Common myeloid progenitor, CD34-positive (primary cell): ENCODE data around the gene ENAM.

ENCODE experiments used
- CTCF ChIA-PET: fragments of 350-600 bp; sonication (Branson Sonifier 250); formaldehyde crosslinking; loops from one replicate; lab custom pipeline; 2021; ENCODE audit warnings: antibody characterized with exemption; lab: Charles Lee
- POLR2A ChIA-PET: fragments of 350-600 bp; sonication (Branson Sonifier 250); formaldehyde crosslinking; loops from one replicate; lab custom pipeline; 2021; ENCODE audit warnings: antibody characterized with exemption; lab: Charles Lee
- DNase-seq, 3 donors: peaks; one replicate each; pipeline versions ENCODE4 v3.0.0 to v3.0.0-alpha.2; 2013
- H3K27ac ChIP-seq, 2 experiments: 1 replicate in 1 of 2; 2 replicates in 1 of 2; pipeline ENCODE4 v1.7.0; 2013; ENCODE audit warnings: inconsistent platforms in 2 of 2, low read length in 2 of 2, mild to moderate bottlenecking in 2 of 2, low read depth in 1 of 2, moderate library complexity in 1 of 2; ENCODE audit not compliant: severe bottlenecking in 2 of 2, insufficient read depth in 1 of 2, poor library complexity in 1 of 2
- H3K27me3 ChIP-seq, 5 experiments: replicated peaks in 2 of 5; 1 replicate in 3 of 5; 2 replicates in 2 of 5; pipeline versions ENCODE4 v1.6.1 to v1.7.0; 2013; ENCODE audit warnings: low read length in 4 of 5, mild to moderate bottlenecking in 2 of 5, moderate library complexity in 2 of 5, inconsistent platforms in 1 of 5; ENCODE audit not compliant: insufficient read depth in 5 of 5, control insufficient read depth in 4 of 5
- H3K36me3 ChIP-seq, 4 experiments: 1 replicate in 2 of 4; 2 replicates in 2 of 4; pipeline versions ENCODE4 v1.6.1 to v1.7.0; 2013; ENCODE audit warnings: low read length in 3 of 4, control low read depth in 1 of 4, mild to moderate bottlenecking in 1 of 4; ENCODE audit not compliant: control insufficient read depth in 4 of 4, insufficient read depth in 4 of 4
- H3K4me1 ChIP-seq, 4 experiments: 1 replicate in 3 of 4; 2 replicates in 1 of 4; pipeline versions ENCODE4 v1.6.1 to v1.7.1; 2013; ENCODE audit warnings: low read length in 3 of 4, mild to moderate bottlenecking in 3 of 4, control low read depth in 1 of 4, inconsistent platforms in 1 of 4, moderate library complexity in 1 of 4; ENCODE audit not compliant: control insufficient read depth in 4 of 4, insufficient read depth in 4 of 4; ENCODE audit errors: control extremely low read depth in 1 of 4
- H3K4me3 ChIP-seq, 7 experiments: 1 replicate in 4 of 7; 2 replicates in 3 of 7; pipeline versions ENCODE4 v1.5.1 to v1.7.0; 2013; ENCODE audit warnings: mild to moderate bottlenecking in 7 of 7, low read length in 6 of 7, moderate library complexity in 6 of 7, inconsistent platforms in 2 of 7, low read depth in 2 of 7, control low read depth in 1 of 7; ENCODE audit not compliant: insufficient read depth in 4 of 7, control insufficient read depth in 1 of 7; ENCODE audit errors: extremely low read depth in 1 of 7
- H3K9me3 ChIP-seq, 5 experiments: 1 replicate in 4 of 5; 2 replicates in 1 of 5; pipeline versions ENCODE4 v1.6.1 to v1.7.1; 2013; ENCODE audit warnings: low read length in 4 of 5, mild to moderate bottlenecking in 2 of 5, inconsistent platforms in 1 of 5, low read depth in 1 of 5, moderate library complexity in 1 of 5; ENCODE audit not compliant: control insufficient read depth in 4 of 5, insufficient read depth in 2 of 5; ENCODE audit errors: control extremely low read depth in 1 of 5
- WGBS: methylation state at CpG from one replicate; pipeline ENCODE4 v1.1.5; 2013; ENCODE audit not compliant: insufficient coverage; 5-methylcytosine and 5-hydroxymethylcytosine counted together

Gene ENAM

GRCh38 chr4:70666369-70666768 lies 37.8 kb downstream of the ENAM start, which contains the start of gene JCHAIN:
JCHAIN (minus strand) TSS chr4:70666508; CDS start chr4:70666490, 18 bp downstream.
- H3K4me3 ChIP-seq = peak within 1 kb of the TSS in 2 of 7 experiments; percentile 16 to 58
- no peak within 1 kb of the TSS for H3K27ac ChIP-seq
- 100% methylated on average over 1 of the region's 1 CpG for WGBS
- H3K9me3 ChIP-seq = no peaks in the 10 kb centered on the region
- CTCF ChIA-PET = interaction anchor here (1.6 kb wide), 1 partner anchor 14 kb away, joined by 7 read pairs; no protein-coding TSS in a partner anchor
- no peaks in the 10 kb centered on the region for H3K27me3 ChIP-seq
- POLR2A ChIA-PET = no interaction called here
- H3K4me1 ChIP-seq = peaks cover 0 to 21% (median 2%) of the 10 kb centered on the region in 4 experiments
- H3K36me3 ChIP-seq = no peaks in the 10 kb centered on the region
- peak in 2 of 3 donors; percentile 52 to 70 for DNase-seq

GRCh38 chr4:70667740-70668535 lies 39.4 kb downstream of the ENAM start:
- peaks cover 0 to 26% (median 4%) of the 10 kb centered on the region in 4 experiments for H3K4me1 ChIP-seq
- no peaks in the 10 kb centered on the region for H3K36me3 ChIP-seq
- WGBS = 86% methylated on average over 2 of the region's 3 CpGs
- no peaks in the 10 kb centered on the region for H3K27me3 ChIP-seq
- POLR2A ChIA-PET = interaction anchor here (0.6 kb wide), 1 partner anchor 19 kb away, joined by 3 read pairs; no protein-coding TSS in a partner anchor
- H3K4me3 ChIP-seq = no peak overlapping the region
- no peaks in the 10 kb centered on the region for H3K9me3 ChIP-seq
- CTCF ChIA-PET = interaction anchor here (0.5 to 1.3 kb wide), 3 partner anchors 10 to 246 kb away, joined by 3 to 5 read pairs (median 3); no protein-coding TSS in a partner anchor
- no peak for DNase-seq
- no peak overlapping the region for H3K27ac ChIP-seq

GRCh38 chr4:70670332-70671014 lies 41.9 kb downstream of the ENAM start:
- ChIA-PET CTCF (interaction anchor here (1.2 kb wide), 1 partner anchor 15 kb away, joined by 3 read pairs; no protein-coding TSS in a partner anchor), POLR2A (no interaction called here)
- Histone ChIP-seq H3K4me3 (no peak overlapping the region), H3K27ac (no peak overlapping the region), H3K9me3 (no peaks in the 10 kb centered on the region), H3K36me3 (no peaks in the 10 kb centered on the region), H3K27me3 (no peaks in the 10 kb centered on the region), H3K4me1 (peaks cover 0 to 28% (median 4%) of the 10 kb centered on the region in 4 experiments)
- WGBS = 70% methylated on average over 2 of the region's 5 CpGs
- DNase-seq = no peak

- Histone ChIP-seq H3K27me3 (no peaks in the 10 kb centered on the region), H3K4me1 (peaks cover 0 to 28% (median 4%) of the 10 kb centered on the region in 4 experiments), H3K9me3 (no peaks in the 10 kb centered on the region), H3K4me3 (no peak overlapping the region), H3K27ac (no peak overlapping the region), H3K36me3 (no peaks in the 10 kb centered on the region)
- no peak for DNase-seq
- POLR2A ChIA-PET = no interaction called here
- CTCF ChIA-PET = interaction anchor here (0.9 to 1.6 kb wide), 4 partner anchors 12 to 20 kb away, joined by 3 to 5 read pairs (median 4); no protein-coding TSS in a partner anchor
- WGBS = no CpG with 5 or more reads among the region's 2 CpGs
Measured at GRCh38 chr4:70671091-70671490, 42.5 kb downstream of the ENAM start.

GRCh38 chr4:70674191-70674590 lies 45.6 kb downstream of the ENAM start:
- no peak for DNase-seq
- ChIA-PET CTCF (interaction anchor here (1.2 to 1.3 kb wide), 2 partner anchors 11 to 27 kb away, joined by 3 to 4 read pairs; no protein-coding TSS in a partner anchor), POLR2A (no interaction called here)
- H3K36me3 ChIP-seq = no peaks in the 10 kb centered on the region
- no peaks in the 10 kb centered on the region for H3K27me3 ChIP-seq
- H3K4me3 ChIP-seq = no peak overlapping the region
- peaks cover 0 to 42% (median 9%) of the 10 kb centered on the region in 4 experiments for H3K4me1 ChIP-seq
- no peak overlapping the region for H3K27ac ChIP-seq
- H3K9me3 ChIP-seq = no peaks in the 10 kb centered on the region

- peaks cover 0 to 46% (median 10%) of the 10 kb centered on the region in 4 experiments for H3K4me1 ChIP-seq
- no peaks in the 10 kb centered on the region for H3K9me3 ChIP-seq
- no peak overlapping the region for H3K4me3 ChIP-seq
- ChIA-PET POLR2A (no interaction called here), CTCF (no interaction called here)
- no peak overlapping the region for H3K27ac ChIP-seq
- H3K27me3 ChIP-seq = no peaks in the 10 kb centered on the region
- no peak for DNase-seq
- WGBS = no CpG with 5 or more reads among the region's 1 CpG
- no peaks in the 10 kb centered on the region for H3K36me3 ChIP-seq
Measured at GRCh38 chr4:70674731-70675130, 46.2 kb downstream of the ENAM start.
